MM.1S (cell line): ENCODE measurements around the gene CACNA1D.

ENCODE experiments used
- DNase-seq: peaks from one replicate; pipeline ENCODE4 v3.0.0-alpha.2; 2015
- H2AFZ ChIP-seq: fragments of 300-600 bp; sonication (generic); 2 replicates; pipeline ENCODE4 v1.6.0; 2016; ENCODE audit warnings: antibody characterized with exemption, low read length
- H3F3A ChIP-seq: fragments of 300-600 bp; sonication (generic); 2 replicates; pipeline ENCODE4 v1.6.1; 2016; ENCODE audit warnings: mild to moderate bottlenecking, antibody characterized with exemption, low read length, moderate library complexity, mixed read lengths; ENCODE audit not compliant: insufficient read depth
- H3K27ac ChIP-seq: fragments of 300-600 bp; sonication (generic); 2 replicates; pipeline ENCODE4 v1.5.1; 2016; ENCODE audit warnings: mild to moderate bottlenecking, low read length
- H3K27me3 ChIP-seq: fragments of 300-600 bp; sonication (generic); replicated peaks from 2 replicates; pipeline ENCODE4 v1.6.0; 2016; ENCODE audit warnings: low read length; ENCODE audit not compliant: insufficient read depth
- H3K36me3 ChIP-seq: fragments of 300-600 bp; sonication (generic); replicated peaks from 2 replicates; pipeline ENCODE4 v1.6.1; 2016; ENCODE audit warnings: mild to moderate bottlenecking, low read length, mixed read lengths; ENCODE audit not compliant: insufficient read depth
- H3K4me1 ChIP-seq: fragments of 300-600 bp; sonication (generic); 2 replicates; pipeline ENCODE4 v1.6.1; 2016; ENCODE audit warnings: low read length, mixed read lengths
- H3K4me2 ChIP-seq: fragments of 300-600 bp; sonication (generic); 2 replicates; pipeline ENCODE4 v1.6.0; 2016; ENCODE audit warnings: low read depth, low read length
- H3K4me3 ChIP-seq: fragments of 300-600 bp; sonication (generic); 2 replicates; pipeline ENCODE4 v1.5.1; 2016; ENCODE audit warnings: low read length, mixed read lengths
- H3K79me2 ChIP-seq: fragments of 300-600 bp; sonication (generic); 2 replicates; pipeline ENCODE4 v1.6.1; 2016; ENCODE audit warnings: mixed run types, low read length, mixed read lengths
- H3K9ac ChIP-seq: fragments of 300-600 bp; sonication (generic); 2 replicates; pipeline ENCODE4 v1.6.1; 2016; ENCODE audit warnings: low read length, mixed read lengths
- H3K9me2 ChIP-seq: fragments of 300-600 bp; sonication (generic); replicated peaks from 2 replicates; pipeline ENCODE4 v1.6.1; 2016; ENCODE audit warnings: mild to moderate bottlenecking, low read length, mixed read lengths; ENCODE audit not compliant: insufficient read depth
- H3K9me3 ChIP-seq: fragments of 300-600 bp; sonication (generic); replicated peaks from 2 replicates; pipeline ENCODE4 v1.6.1; 2016; ENCODE audit warnings: mild to moderate bottlenecking, low read length, mixed read lengths; ENCODE audit not compliant: insufficient read depth
- H4K20me1 ChIP-seq: fragments of 300-600 bp; sonication (generic); 2 replicates; pipeline ENCODE4 v1.6.1; 2016; ENCODE audit warnings: mild to moderate bottlenecking, low read length, moderate library complexity, mixed read lengths; ENCODE audit not compliant: insufficient read depth
- CTCF ChIP-seq: fragments of 300-600 bp; sonication (generic); IDR thresholded peaks from 2 replicates; pipeline ENCODE4 v1.5.1; 2016; ENCODE audit warnings: antibody characterized with exemption, low read length, mixed read lengths
- EZH2 ChIP-seq: fragments of 300-600 bp; sonication (generic); optimal IDR thresholded peaks from 2 replicates; pipeline ENCODE3; 2017; ENCODE audit warnings: low read depth, mild to moderate bottlenecking, antibody characterized with exemption, low read length, mixed read lengths
- EZH2phosphoT487 ChIP-seq: fragments of 300-600 bp; sonication (generic); IDR thresholded peaks from 2 replicates; pipeline ENCODE4 v1.6.1; 2018; ENCODE audit warnings: antibody characterized with exemption, low read length

The CACNA1D gene

GRCh38 chr3:53589806-53590205 lies 95.4 kb downstream of the CACNA1D start:
- Histone ChIP-seq H3K9me3 (no peaks in the 10 kb centered on the region), H3K27me3 (no peaks in the 10 kb centered on the region)

GRCh38 chr3:53590606-53591005 lies 96.2 kb downstream of the CACNA1D start:
- Histone ChIP-seq H3K4me1 (no peaks in the 10 kb centered on the region), H3F3A (no peaks in the 10 kb centered on the region), H3K9me2 (no peaks in the 10 kb centered on the region), H4K20me1 (no peaks in the 10 kb centered on the region), H3K4me3 (no peak overlapping the region), H3K27ac (no peak overlapping the region), H3K9ac (no peak overlapping the region), H3K27me3 (no peaks in the 10 kb centered on the region), H3K4me2 (no peak overlapping the region), H3K79me2 (no peaks in the 10 kb centered on the region), H3K9me3 (no peaks in the 10 kb centered on the region), H2AFZ (no peak overlapping the region), H3K36me3 (no peaks in the 10 kb centered on the region)
- no peak for DNase-seq
- TF ChIP-seq EZH2 = no peak
- no peak for TF ChIP-seq EZH2phosphoT487
- no peak for TF ChIP-seq CTCF

More at GRCh38 chr3:53589806-53590205, 95.4 kb downstream of the CACNA1D start:
- Histone ChIP-seq H4K20me1 (no peaks in the 10 kb centered on the region), H3K79me2 (no peaks in the 10 kb centered on the region), H3K9ac (no peak overlapping the region), H3F3A (no peaks in the 10 kb centered on the region), H2AFZ (no peak overlapping the region), H3K4me2 (no peak overlapping the region), H3K36me3 (no peaks in the 10 kb centered on the region), H3K27ac (no peak overlapping the region), H3K9me2 (no peaks in the 10 kb centered on the region), H3K4me3 (no peak overlapping the region), H3K4me1 (no peaks in the 10 kb centered on the region)
- no peak for DNase-seq
- TF ChIP-seq EZH2phosphoT487 (no peak), EZH2 (no peak), CTCF (no peak)

DNA sequence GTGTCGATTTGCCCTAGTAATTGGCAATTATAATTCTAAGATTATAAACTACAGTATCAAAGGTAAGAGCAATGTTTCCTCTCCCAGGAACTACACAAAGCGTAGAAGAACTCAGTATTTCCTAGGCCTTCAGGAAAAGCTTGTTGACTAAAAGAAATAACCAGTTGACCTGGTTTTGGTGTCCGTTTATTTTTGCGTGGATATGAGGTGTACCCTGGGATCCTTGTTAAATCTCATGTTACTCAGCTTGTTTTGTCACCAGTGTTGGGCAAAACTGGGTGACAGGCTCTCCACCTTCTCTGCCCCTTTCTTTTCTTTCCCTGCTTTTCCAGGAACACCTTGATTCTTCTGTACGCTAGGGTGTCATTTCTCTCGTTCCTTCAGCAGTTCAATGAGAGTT lies 97.2 kb downstream of the CACNA1D start:
- Histone ChIP-seq H3K4me1 (no peaks in the 10 kb centered on the region), H3K27me3 (no peaks in the 10 kb centered on the region), H3K79me2 (no peaks in the 10 kb centered on the region), H3K9ac (no peak overlapping the region), H3K27ac (no peak overlapping the region), H3K9me2 (no peaks in the 10 kb centered on the region), H3K9me3 (no peaks in the 10 kb centered on the region), H3K4me3 (no peak overlapping the region), H2AFZ (no peak overlapping the region), H3K4me2 (no peak overlapping the region), H3K36me3 (no peaks in the 10 kb centered on the region), H4K20me1 (no peaks in the 10 kb centered on the region), H3F3A (no peaks in the 10 kb centered on the region)
- TF ChIP-seq EZH2phosphoT487 = no peak
- DNase-seq = no peak

DNA sequence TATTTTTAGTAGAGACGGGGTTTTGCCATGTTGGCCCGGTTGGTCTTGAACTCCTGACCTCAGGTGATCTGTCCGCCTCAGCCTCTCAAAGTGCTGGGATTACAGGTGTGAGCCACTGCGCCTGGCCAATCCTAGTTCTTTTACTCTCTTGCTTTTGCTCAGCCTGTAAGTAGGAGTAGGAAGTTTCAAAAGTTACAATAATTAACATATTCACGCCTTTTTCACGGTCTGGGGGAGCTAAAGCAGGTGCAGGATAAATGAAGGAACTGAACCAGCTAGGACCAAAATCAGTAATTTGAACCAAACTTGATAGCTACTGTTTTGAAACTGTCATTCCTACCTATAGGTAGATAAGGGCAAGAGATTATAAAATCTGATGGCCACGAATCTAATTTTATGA lies 98.5 kb downstream of the CACNA1D start:
- Histone ChIP-seq H3K36me3 (no peaks in the 10 kb centered on the region), H3K79me2 (no peaks in the 10 kb centered on the region), H4K20me1 (no peaks in the 10 kb centered on the region), H3F3A (no peaks in the 10 kb centered on the region), H3K4me2 (no peak overlapping the region), H3K4me1 (no peaks in the 10 kb centered on the region), H3K27me3 (no peaks in the 10 kb centered on the region), H2AFZ (no peak overlapping the region), H3K4me3 (no peak overlapping the region), H3K9me3 (no peaks in the 10 kb centered on the region), H3K9me2 (no peaks in the 10 kb centered on the region), H3K27ac (no peak overlapping the region), H3K9ac (no peak overlapping the region)
- DNase-seq = no peak
- TF ChIP-seq EZH2 (no peak), EZH2phosphoT487 (no peak), CTCF (no peak)
